ENCODE results near the gene INTS11. TPM values are rescaled to one million over a fixed set of nuclear protein-coding genes. Genes with fewer than 3 reads are reported as not detected.
A peak's percentile ranks its signal among the peaks of the same experiment; 100 is the strongest.

INTS11 gene
- polyA plus RNA-seq, 2 of the 4 experiments (the other 2 are of a cell fraction): 41.9 to 62.9 TPM

- CTCF ChIA-PET: interaction anchor here (1.0 to 1.4 kb wide), 2 partner anchors 34 to 150 kb away, joined by 3 to 7 read pairs; no protein-coding TSS in a partner anchor
- no peak for FAIRE-seq
Measured at GRCh38 chr1:1272341-1273208, 51.9 kb downstream of the INTS11 start.

GRCh38 chr1:1270813-1271212 lies 53.6 kb downstream of the INTS11 start:
- 96% methylated on average over 6 of the region's 7 CpGs for WGBS (ENCODE audit: missing lambda C conversion rate)
- no peak for DNase-seq (ENCODE audit: low read depth in 1 of 2, low spot score in 1 of 2)
- FAIRE-seq: no peak
- Histone ChIP-seq H3K4me1 (peaks cover 17% of the 10 kb centered on the region), H3K4me2 (peak overlapping the region; percentile 93; the same call in 2 of the 3 replicates), H3K9me3 (no peaks in the 10 kb centered on the region), H3K4me3 (no peak overlapping the region), H3K27ac (no peak overlapping the region)
- TF ChIP-seq CEBPB (IDR thresholded peaks at IDR 0.05) (no peak), NPAS2 (CRISPR knock-in tag; IDR thresholded peaks at IDR 0.05; ENCODE audit: borderline replicate concordance) (no peak), HDAC2 (IDR thresholded peaks at IDR 0.05) (no peak), RAD21 (conservative IDR thresholded peaks at IDR 0.05 in 1 of 2, IDR thresholded peaks at IDR 0.05 in 1 of 2) (no peak), MAZ (IDR thresholded peaks at IDR 0.05; ENCODE audit: borderline replicate concordance, low read depth, low read length) (no peak), EHMT2 (IDR thresholded peaks at IDR 0.05; ENCODE audit: low read depth) (no peak), PBX3 (IDR thresholded peaks at IDR 0.05) (no peak), BHLHE40 (IDR thresholded peaks at IDR 0.05; ENCODE audit: low read depth, low read length) (no peak), ELK1 (IDR thresholded peaks at IDR 0.05; ENCODE audit: low read depth, low read length) (no peak), POLR2AphosphoS2 (conservative IDR thresholded peaks at IDR 0.05; ENCODE audit: low read length) (no peak)
- POLR2A ChIA-PET: interaction anchor here (0.7 to 1.1 kb wide), 2 partner anchors 11 to 154 kb away, joined by 3 to 5 read pairs; no protein-coding TSS in a partner anchor
- CTCF ChIA-PET: interaction anchor here (1.3 to 1.4 kb wide), 2 partner anchors 21 to 149 kb away, joined by 3 to 7 read pairs; no protein-coding TSS in a partner anchor
- ATAC-seq: no peak

More at GRCh38 chr1:1272341-1273208, 51.9 kb downstream of the INTS11 start:
- 49% methylated on average over 19 of the region's 43 CpGs for WGBS (ENCODE audit: missing lambda C conversion rate)
- DNase-seq (ENCODE audit: low read depth in 1 of 2, low spot score in 1 of 2) (no peak), ATAC-seq (no peak)
- POLR2A ChIA-PET: no interaction called here
- H3K4me2 ChIP-seq: peak overlapping the region; percentile 93
- TF ChIP-seq PBX3 (IDR thresholded peaks at IDR 0.05) (no peak), RAD21 (conservative IDR thresholded peaks at IDR 0.05 in 1 of 2, IDR thresholded peaks at IDR 0.05 in 1 of 2) (no peak), E2F6 (IDR thresholded peaks at IDR 0.05; ENCODE audit: borderline replicate concordance, low read depth) (no peak), CTCF (IDR thresholded peaks at IDR 0.05) (no peak), SMC3 (IDR thresholded peaks at IDR 0.05) (no peak), JUN (IDR thresholded peaks at IDR 0.05) (no peak), NPAS2 (CRISPR knock-in tag; IDR thresholded peaks at IDR 0.05; ENCODE audit: borderline replicate concordance) (no peak), CEBPB (IDR thresholded peaks at IDR 0.05) (no peak), HES2 (IDR thresholded peaks at IDR 0.05) (no peak), FOSB (CRISPR knock-in tag; IDR thresholded peaks at IDR 0.05) (no peak), RFX5 (IDR thresholded peaks at IDR 0.05) (no peak)
- H3K4me1 ChIP-seq: peaks cover 17% of the 10 kb centered on the region
- peak overlapping the region; percentile 95 to 99 for H3K27ac ChIP-seq
- H3K9me3 ChIP-seq: no peaks in the 10 kb centered on the region
- peak overlapping the region; percentile 99 for H3K4me3 ChIP-seq

All from A549 (cell line).